Occipital lobe (tissue), 2 donors: ENCODE data around the gene MAD1L1. TPM values are rescaled to one million over a fixed set of nuclear protein-coding genes. Genes with fewer than 3 reads are reported as not detected.

Experiments
- DNase-seq: peaks from one replicate; lab custom pipeline; 2025; lab: John Stamatoyannopoulos, UW
- total RNA-seq: library from RNA; depleted of rRNA; stranded (reverse); fragments of >200 nt; gene quantifications from one replicate; pipeline ENCODE4 v1.2.3, GENCODE V29; 2014

The MAD1L1 gene
- total RNA-seq, 1 donor from 2014 or later: 24.2 TPM

DNA sequence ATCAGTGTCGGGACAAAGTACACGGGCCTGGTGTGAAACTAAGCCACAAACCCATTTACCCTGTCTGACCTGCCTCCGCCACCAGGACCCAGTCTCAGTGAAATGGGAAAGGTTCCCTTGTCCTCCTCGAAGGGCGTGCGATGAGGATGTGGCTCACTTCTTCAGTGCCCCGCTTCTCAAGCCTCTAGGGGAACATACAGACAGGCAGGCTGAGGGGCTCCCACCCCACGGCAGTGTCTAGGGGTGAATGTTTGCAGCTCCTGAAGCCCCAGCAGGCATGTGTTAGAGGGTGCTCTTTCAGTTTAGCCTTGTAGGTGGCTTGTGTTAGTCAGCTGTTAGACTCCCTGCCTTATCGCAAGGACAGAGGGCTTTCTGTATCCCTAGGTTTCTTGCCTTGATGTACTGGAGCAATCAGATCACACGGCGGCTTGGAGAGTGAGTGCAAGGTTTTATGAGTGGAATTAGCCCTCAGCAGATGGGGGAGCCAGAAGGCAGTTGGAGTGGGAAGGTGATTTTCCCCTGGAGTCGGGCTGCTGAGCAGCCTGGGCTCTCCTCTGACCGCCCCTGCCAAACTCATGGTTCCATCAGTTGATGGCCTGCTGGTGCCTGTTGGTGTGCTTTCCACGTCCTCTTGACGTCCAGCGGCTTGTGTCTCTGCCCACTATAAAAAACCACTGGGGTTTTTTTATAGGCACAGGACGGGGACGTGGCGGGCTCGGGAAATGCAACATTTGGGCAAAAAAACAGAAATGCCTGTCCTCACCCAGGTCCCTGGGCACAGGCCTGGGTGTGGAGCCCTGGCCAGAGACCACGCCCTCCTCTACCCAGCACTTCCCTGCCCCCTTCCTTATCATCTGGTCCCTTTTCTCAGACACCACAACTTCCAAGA is 10.0 kb upstream of the MAD1L1 start:
- DNase-seq: no peak

GRCh38 chr7:2241580-2242540 is 9.1 kb upstream of the MAD1L1 start, which contains the start of the genes MRM2 and NUDT1:
MRM2 (minus strand) TSS chr7:2242205; CDS start chr7:2242169, 36 bp downstream.
NUDT1 (plus strand) TSS chr7:2242226; CDS start chr7:2244575, 2,349 bp downstream.
- DNase-seq: peak; percentile 75

DNA sequence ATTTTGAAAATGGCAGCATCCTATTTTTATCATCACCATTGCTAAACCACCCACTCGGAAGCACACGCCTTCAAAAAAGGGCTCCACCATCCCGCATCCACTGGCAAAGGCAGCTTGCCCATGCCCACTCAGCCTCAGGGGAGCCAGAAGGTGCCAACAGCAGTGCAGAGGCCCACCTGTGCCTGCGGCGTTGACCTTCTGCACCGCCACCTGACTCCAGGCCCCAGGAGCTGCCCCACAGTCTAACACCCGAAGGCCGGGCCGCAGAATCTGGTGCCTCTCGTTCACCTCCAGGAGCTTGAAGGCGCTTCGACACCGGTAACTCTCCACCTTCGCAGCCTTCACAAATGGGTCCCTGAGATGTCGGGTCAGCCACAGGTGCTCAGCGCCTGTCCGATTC is 6.5 kb upstream of the MAD1L1 start:
- no peak for DNase-seq

GRCh38 chr7:2237109-2237602 is 4.4 kb upstream of the MAD1L1 start:
- peak; percentile 30 for DNase-seq

- DNase-seq: no peak
These were observed 1.2 kb upstream of the MAD1L1 start for GRCh38 chr7:2233926-2234325.

DNA sequence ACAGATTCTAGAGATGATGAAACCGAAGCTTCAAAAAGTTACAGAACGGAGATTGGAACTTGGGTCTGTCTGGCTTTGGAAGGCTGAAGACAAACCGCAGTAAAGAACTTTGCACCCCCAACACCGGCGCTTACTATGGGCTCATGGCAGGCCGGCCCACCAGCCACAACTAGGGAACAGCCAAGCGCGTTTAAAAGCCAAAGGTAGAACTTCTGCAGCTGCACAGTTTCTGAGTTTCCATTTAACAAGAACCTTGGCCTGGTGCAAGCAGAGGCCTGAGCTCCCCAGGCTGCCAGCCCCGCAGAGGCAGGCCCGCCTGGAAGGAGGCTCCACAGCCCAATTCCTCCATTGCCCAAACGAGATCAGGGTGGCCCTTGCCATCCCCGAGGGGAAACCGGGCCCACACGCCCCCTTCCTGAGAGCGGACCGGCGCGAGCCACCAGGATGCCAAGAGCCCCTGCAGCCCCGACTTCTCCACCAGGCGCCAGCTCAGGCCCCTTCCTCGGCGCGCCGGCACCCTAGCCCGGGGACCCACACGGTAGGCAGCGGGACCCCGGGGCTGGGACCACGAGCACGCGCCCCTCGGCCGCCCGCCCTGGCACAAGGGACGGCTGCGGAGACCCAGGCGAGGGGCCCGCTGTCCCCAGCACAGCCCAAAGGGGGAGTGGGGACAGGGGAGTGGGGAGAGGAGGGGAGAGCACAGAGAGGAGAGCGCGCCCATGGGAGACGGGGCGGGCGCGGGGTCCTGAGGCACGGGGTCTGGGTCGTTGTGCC is 566 bp downstream of the MAD1L1 start:
- no peak for DNase-seq

- no peak for DNase-seq
These were observed 1.9 kb downstream of the MAD1L1 start for GRCh38 chr7:2230882-2231281.

DNA sequence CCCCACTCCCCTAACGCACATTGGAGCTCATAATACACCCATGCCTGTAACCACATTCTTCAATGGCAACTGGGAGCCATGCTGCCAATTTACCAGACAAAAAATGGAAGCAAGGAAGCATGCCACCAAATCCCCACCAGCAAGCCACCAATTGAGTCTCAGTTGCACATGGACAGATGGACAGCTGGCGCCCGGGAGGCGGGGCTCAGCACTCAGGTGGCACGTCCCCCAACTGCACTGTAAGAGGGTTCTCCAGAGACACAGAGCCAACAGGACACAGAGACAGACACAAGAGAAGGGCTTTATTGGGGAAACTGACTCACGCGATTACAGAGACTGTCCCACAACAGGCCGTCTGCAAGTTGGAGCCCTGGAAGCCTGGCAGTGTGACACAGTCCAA is 2.5 kb downstream of the MAD1L1 start:
- DNase-seq: no peak

DNA sequence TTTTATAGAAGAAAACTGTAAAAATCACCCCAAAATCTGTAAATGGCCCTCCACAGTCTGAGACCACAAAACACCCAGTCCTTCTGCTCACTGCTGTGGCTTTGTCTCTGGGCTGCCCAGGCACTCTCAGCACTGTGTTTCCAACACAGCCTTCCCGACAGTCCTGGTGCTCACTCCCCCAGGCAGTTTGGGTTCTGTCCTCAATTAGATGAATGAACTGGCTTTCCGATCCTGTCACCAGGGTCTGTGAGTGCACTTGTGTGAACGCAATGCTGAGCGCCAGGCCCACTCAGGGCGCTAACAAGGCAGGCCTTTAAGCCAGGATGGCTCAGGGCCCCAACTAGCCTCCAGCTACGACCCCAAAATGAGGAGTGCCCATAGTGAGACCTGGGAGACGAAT is 3.3 kb downstream of the MAD1L1 start:
- DNase-seq: no peak

DNA sequence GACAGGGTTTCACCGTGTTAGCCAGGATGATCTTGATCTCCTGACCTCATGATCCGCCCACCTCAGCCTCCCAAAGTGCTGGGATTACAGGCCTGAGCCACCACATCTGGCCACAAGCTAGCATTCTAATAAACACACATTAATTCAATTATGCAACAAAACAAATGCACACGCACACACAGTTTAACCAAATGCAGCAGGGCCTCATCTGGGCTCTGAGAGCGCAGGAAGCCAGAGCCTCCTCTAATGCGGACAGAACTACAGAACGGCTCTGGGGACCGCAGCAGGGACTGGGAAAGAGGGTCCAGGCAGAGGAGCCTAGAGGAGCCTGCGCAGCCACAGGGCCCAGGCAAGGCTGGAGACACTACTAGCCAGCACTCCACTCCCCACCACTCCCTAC is 3.8 kb downstream of the MAD1L1 start:
- no peak for DNase-seq

- DNase-seq: no peak
These were observed 5.0 kb downstream of the MAD1L1 start for GRCh38 chr7:2227699-2228098.

DNA sequence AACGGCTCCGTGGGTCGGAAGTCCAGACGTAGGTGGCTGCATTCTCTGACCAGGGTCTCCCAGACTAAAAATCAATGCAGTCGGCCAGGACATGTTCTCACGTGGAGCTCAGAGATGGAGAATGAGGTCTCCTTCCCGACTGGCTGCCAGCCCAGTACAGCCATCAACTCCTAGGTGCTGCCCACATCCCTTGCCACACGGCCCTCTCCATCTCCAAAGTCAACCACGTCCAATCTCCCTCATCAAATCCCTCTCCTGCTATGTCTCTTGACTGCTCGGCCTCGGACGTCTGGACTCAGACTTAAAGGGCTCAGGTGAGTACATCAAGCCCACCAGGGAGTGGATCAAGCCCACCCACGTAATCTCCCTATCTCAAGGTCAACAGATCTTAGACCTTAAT is 6.9 kb downstream of the MAD1L1 start:
- no peak for DNase-seq

GRCh38 chr7:2225336-2225735 is 7.4 kb downstream of the MAD1L1 start:
- no peak for DNase-seq

DNA sequence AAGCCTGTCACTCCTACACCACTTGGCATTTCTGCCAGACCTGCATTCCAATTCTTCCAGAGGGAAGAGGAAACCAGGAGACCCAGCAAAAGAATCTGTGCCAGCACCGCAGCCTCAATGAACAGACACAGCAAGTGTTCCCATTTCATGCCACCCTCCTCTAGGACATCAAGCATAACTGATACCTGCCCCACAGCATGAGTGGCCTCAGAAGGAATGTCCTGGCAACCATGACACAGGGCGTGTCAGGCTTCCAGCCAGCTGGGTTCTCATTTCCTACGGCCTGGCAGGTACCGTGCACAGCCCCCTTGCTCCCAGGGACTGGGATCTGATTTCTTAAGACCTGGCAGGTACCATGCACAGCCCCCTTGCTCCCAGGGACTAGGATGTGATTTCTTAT is 7.8 kb downstream of the MAD1L1 start:
- DNase-seq: no peak

DNA sequence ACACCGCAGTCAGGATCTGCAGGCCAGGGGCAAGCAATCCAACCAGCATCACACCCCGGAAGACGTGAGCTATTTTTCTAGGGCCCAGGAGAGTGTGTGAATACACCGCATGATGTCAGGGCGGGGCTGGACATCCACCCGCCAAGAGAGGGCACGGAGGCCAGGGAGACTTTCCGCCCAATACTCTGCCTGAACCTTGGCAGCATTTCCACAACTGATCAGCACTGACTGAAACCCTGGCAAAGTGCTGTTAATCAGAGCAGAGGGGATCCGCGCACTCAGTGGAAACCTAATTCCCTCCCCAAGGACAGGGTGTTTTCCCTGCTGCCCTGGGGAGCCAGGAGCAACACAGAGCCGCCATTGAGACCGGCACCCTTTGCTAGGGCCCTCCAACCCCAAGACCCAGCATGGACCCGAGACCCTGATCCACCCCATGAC is 8.2 kb downstream of the MAD1L1 start:
- no peak for DNase-seq

GRCh38 chr7:2223321-2223720 is 9.4 kb downstream of the MAD1L1 start:
- no peak for DNase-seq

DNA sequence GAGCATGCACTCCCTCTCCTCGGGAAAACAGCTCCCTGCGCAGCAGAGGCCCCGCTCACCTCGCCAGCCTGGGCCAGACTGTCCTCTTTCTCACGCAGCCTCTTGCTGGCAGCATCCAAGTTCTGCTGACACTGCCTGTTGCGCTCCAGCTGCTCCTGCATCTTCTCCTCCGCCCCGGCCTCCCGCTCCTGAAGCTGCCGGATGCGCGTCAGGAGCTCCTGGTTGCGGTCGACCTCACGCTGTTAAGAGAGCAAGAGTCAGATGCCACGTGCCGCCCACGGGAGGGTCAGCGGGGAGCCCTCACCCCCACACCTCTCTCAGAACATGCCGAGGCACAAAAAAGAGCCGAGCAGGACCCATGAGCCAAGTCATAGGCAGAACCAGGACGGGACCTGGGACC is 10.2 kb downstream of the MAD1L1 start:
- no peak for DNase-seq

GRCh38 chr7:2220954-2221353 is 11.8 kb downstream of the MAD1L1 start:
- no peak for DNase-seq

- no peak for DNase-seq
These were observed 12.2 kb downstream of the MAD1L1 start for GRCh38 chr7:2220506-2220905.

DNA sequence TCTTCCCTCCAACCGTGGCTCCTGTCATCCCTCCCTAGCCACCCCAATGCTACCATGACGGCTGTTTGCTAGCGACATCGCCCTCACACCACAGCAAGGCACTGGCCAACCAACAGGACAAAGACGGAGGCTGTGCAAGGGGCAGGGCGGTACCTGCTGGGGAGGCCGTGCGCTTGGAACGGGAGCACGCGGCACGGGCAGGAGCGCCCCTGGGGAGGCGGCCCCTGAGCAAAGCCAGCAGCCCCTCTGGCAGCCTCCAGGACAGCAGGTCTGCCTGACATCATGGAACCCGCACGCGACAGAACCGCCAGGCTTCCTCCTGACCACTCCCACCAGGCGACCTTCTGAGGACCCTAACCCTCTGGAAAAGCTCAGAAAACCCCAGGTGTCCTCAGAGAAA is 12.7 kb downstream of the MAD1L1 start:
- DNase-seq: no peak

DNA sequence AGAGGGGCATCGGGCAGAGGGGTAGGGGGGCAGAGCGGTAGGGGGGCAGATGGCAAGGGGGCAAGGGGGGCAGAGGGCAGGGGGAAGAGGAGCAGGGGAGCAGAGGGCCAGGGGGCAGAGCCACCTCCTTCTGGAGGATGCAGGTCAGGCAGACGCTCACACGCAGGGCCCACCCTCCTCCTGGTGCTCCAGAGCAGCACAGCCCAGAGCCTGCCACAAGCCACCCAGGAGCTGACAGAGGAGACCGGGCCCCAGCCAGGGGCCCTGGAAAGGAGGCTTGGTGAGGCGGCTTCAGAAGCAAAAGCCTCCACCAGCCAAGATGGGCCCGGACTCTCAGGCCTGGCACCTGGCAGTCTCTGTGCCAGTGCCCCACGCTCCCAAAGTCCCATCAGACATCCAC is 13.1 kb downstream of the MAD1L1 start:
- no peak for DNase-seq
